Forelimb muscle (tissue), 1 donor: ENCODE data around the gene HDAC4. TPM values are rescaled to one million over a fixed set of nuclear protein-coding genes. Genes with fewer than 3 reads are reported as not detected.

Source experiments
- DNase-seq: peaks from one replicate; pipeline ENCODE4 v3.0.0-alpha.2; 2013; ENCODE audit warnings: low read depth
- polyA plus RNA-seq: library from polyadenylated mRNA; unstranded; fragments of 120-200 nt; gene quantifications from one replicate; pipeline ENCODE4 v1.2.1, GENCODE V29; 2013; ENCODE audit not compliant: insufficient read length

The HDAC4 gene
- polyA plus RNA-seq, 1 donor = 12.6 TPM

GRCh38 chr2:239173301-239173700, 227.5 kb downstream of the HDAC4 start:
- no peak for DNase-seq

GRCh38 chr2:239171643-239172042, 229.2 kb downstream of the HDAC4 start:
- no peak for DNase-seq

- DNase-seq = no peak
Measured at GRCh38 chr2:239169311-239170048, 231.3 kb downstream of the HDAC4 start.

- DNase-seq = no peak
Measured at GRCh38 chr2:239168575-239168974, 232.2 kb downstream of the HDAC4 start.

GRCh38 chr2:239167766-239168444, 232.9 kb downstream of the HDAC4 start:
- no peak for DNase-seq

- no peak for DNase-seq
Measured at GRCh38 chr2:239167011-239167673, 233.7 kb downstream of the HDAC4 start.

- no peak for DNase-seq
Measured at GRCh38 chr2:239166201-239166834, 234.5 kb downstream of the HDAC4 start.

- no peak for DNase-seq
Measured at GRCh38 chr2:239165206-239165831, 235.5 kb downstream of the HDAC4 start.

GRCh38 chr2:239164335-239164871, 236.4 kb downstream of the HDAC4 start:
- DNase-seq = no peak

GRCh38 chr2:239163688-239164334, 237.0 kb downstream of the HDAC4 start:
- no peak for DNase-seq

- no peak for DNase-seq
Measured at GRCh38 chr2:239162976-239163687, 237.7 kb downstream of the HDAC4 start.

GRCh38 chr2:239162141-239162821, 238.5 kb downstream of the HDAC4 start:
- DNase-seq = no peak

GRCh38 chr2:239161711-239162140, 239.1 kb downstream of the HDAC4 start:
- no peak for DNase-seq

GRCh38 chr2:239160226-239161143, 240.3 kb downstream of the HDAC4 start:
- DNase-seq = no peak

GRCh38 chr2:239159476-239159911, 241.3 kb downstream of the HDAC4 start:
- DNase-seq = no peak

- no peak for DNase-seq
Measured at GRCh38 chr2:239158641-239159475, 242.0 kb downstream of the HDAC4 start.

GRCh38 chr2:239157771-239158170, 243.0 kb downstream of the HDAC4 start:
- no peak for DNase-seq

GRCh38 chr2:239157269-239157668, 243.6 kb downstream of the HDAC4 start:
- DNase-seq = no peak
